Astrocyte (in vitro differentiated cells and primary cell): Measurements from ENCODE around the gene RGS21.

Experiments used
- CTCF ChIP-seq: IDR thresholded peaks from 2 replicates; pipeline ENCODE4 v1.5.1; 2011; ENCODE audit warnings: low read depth, mild to moderate bottlenecking, inconsistent platforms, low read length, moderate library complexity; ENCODE audit not compliant: insufficient read depth
- EZH2 ChIP-seq: IDR thresholded peaks from 2 replicates; pipeline ENCODE4 v1.6.1; 2012; ENCODE audit warnings: mild to moderate bottlenecking, low read length, inconsistent platforms; ENCODE audit not compliant: insufficient read depth

DNA sequence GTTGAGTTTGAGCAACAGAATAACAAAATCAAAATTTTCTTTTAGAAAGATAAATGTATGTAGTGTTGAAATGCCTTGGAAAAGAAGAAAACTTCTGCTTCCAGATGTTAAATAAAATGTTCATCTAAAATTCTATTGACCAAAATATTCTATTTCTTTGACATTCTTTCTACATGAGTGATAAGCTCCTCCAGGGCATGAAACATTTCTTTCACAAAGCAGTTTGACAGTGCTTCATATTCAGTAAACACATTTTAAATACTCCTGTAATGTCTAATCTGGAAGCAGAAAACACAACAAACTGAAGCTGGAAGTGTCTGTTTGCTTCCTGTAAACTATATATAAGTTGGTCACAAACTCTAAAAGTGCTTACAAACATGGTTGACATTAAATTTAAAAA, 61.5 kb downstream of the RGS21 start:
- no peak for TF ChIP-seq CTCF
- no peak for TF ChIP-seq EZH2
